IMR-90 (cell line): ENCODE measurements around the gene FGB. TPM values are rescaled to one million over a fixed set of nuclear protein-coding genes. Genes with fewer than 3 reads are reported as not detected.

Experiments
- ATAC-seq: fragments of 200-7000 bp; cut with Tn5 transposase; 2 replicates; pipeline ENCODE4 v1.9.1; 2020; ENCODE audit warnings: low read depth, mild to moderate bottlenecking, moderate library complexity
- BruUV-seq: library from RNA; stranded (reverse); fragments of 400-500 nt; replicated peaks from 2 replicates; lab custom pipeline; 2021; lab: Mats Ljungman, UMichigan
- CTCF ChIA-PET: fragments of 300-600 bp; formaldehyde crosslinking; extraction: SDS; loops from one replicate; lab custom pipeline; 2021; ENCODE audit warnings: antibody characterized with exemption; lab: Yijun Ruan, JAX
- POLR2A ChIA-PET: fragments of 300-600 bp; sonication (Branson Sonifier 250); formaldehyde crosslinking; loops from one replicate; lab custom pipeline; 2022; ENCODE audit warnings: antibody characterized with exemption; ENCODE audit not compliant: unreplicated experiment; lab: Charles Lee
- DNase-seq: peaks from one replicate; pipeline ENCODE4 v3.0.0; 2013
- H2AFZ ChIP-seq: replicated peaks from 2 replicates; pipeline ENCODE3; 2013; ENCODE audit warnings: low read length, mild to moderate bottlenecking; ENCODE audit not compliant: poor library complexity
- H2AK5ac ChIP-seq: 2 replicates; pipeline ENCODE4 v1.6.1; 2013; ENCODE audit warnings: low read depth, low read length, inconsistent platforms
- H2AK9ac ChIP-seq: replicated peaks from 2 replicates; pipeline ENCODE3; 2013; ENCODE audit warnings: mild to moderate bottlenecking, low read depth, low read length, moderate library complexity; ENCODE audit not compliant: poor library complexity
- H2BK120ac ChIP-seq: 2 replicates; pipeline ENCODE4 v1.6.1; 2013; ENCODE audit warnings: low read depth, low read length, inconsistent platforms
- H2BK15ac ChIP-seq: 3 replicates; pipeline ENCODE4 v1.6.1; 2013; ENCODE audit warnings: low read depth, low read length, inconsistent platforms
- H2BK20ac ChIP-seq: 2 replicates; pipeline ENCODE4 v1.6.1; 2013; ENCODE audit warnings: low read depth, mild to moderate bottlenecking, inconsistent platforms, low read length, moderate library complexity
- H2BK5ac ChIP-seq: 2 replicates; pipeline ENCODE4 v1.6.1; 2013; ENCODE audit warnings: mild to moderate bottlenecking, low read depth, low read length, inconsistent platforms; ENCODE audit not compliant: poor library complexity, severe bottlenecking
- H3K14ac ChIP-seq: replicated peaks from 2 replicates; pipeline ENCODE4 v1.6.1; 2013; ENCODE audit warnings: low read depth, low read length, inconsistent platforms
- H3K18ac ChIP-seq: 2 replicates; pipeline ENCODE4 v1.6.1; 2013; ENCODE audit warnings: low read depth, low read length, control low read depth
- H3K23ac ChIP-seq: 2 replicates; pipeline ENCODE4 v1.6.1; 2013; ENCODE audit warnings: low read depth, low read length, inconsistent platforms
- H3K27ac ChIP-seq: 2 replicates; pipeline ENCODE4 v1.5.1; 2013; ENCODE audit warnings: mild to moderate bottlenecking, control low read depth, low read length; ENCODE audit not compliant: insufficient read depth
- H3K27me3 ChIP-seq: 2 replicates; pipeline ENCODE4 v1.6.1; 2013; ENCODE audit warnings: low read length; ENCODE audit not compliant: control insufficient read depth, insufficient read depth
- H3K36me3 ChIP-seq: 2 replicates; pipeline ENCODE4 v1.6.1; 2013; ENCODE audit warnings: low read length, mixed read lengths; ENCODE audit not compliant: control insufficient read depth, insufficient read depth
- H3K4ac ChIP-seq: 2 replicates; pipeline ENCODE4 v1.6.1; 2013; ENCODE audit warnings: low read depth, low read length, inconsistent platforms
- H3K4me1 ChIP-seq: 2 replicates; pipeline ENCODE4 v1.6.1; 2013; ENCODE audit warnings: low read length, mixed read lengths; ENCODE audit not compliant: control insufficient read depth, insufficient read depth
- H3K4me2 ChIP-seq: 2 replicates; pipeline ENCODE4 v1.6.1; 2013; ENCODE audit warnings: low read depth, mild to moderate bottlenecking, control low read depth, low read length, moderate library complexity
- H3K4me3 ChIP-seq: 2 replicates; pipeline ENCODE4 v1.5.1; 2013; ENCODE audit warnings: low read depth, mild to moderate bottlenecking, control low read depth, low read length, moderate library complexity; ENCODE audit not compliant: insufficient read depth
- H3K56ac ChIP-seq: 2 replicates; pipeline ENCODE4 v1.6.1; 2013; ENCODE audit warnings: low read length, inconsistent platforms; ENCODE audit not compliant: insufficient read depth; ENCODE audit errors: extremely low read depth
- H3K79me1 ChIP-seq, 2 experiments: 2 replicates each; pipeline ENCODE4 v1.6.1; 2013; ENCODE audit warnings: low read length in 2 of 2, inconsistent platforms in 1 of 2, low read depth in 1 of 2
- H3K9ac ChIP-seq: 2 replicates; pipeline ENCODE4 v1.6.1; 2013; ENCODE audit warnings: low read depth, low read length, control low read depth
- H3K9me1 ChIP-seq: 2 replicates; pipeline ENCODE4 v1.6.1; 2013; ENCODE audit warnings: low read length, inconsistent platforms; ENCODE audit not compliant: insufficient read depth
- H3K9me3 ChIP-seq: 2 replicates; pipeline ENCODE4 v1.6.1; 2013; ENCODE audit warnings: low read length; ENCODE audit not compliant: control insufficient read depth, insufficient read depth
- H4K20me1 ChIP-seq: 2 replicates; pipeline ENCODE4 v1.6.1; 2013; ENCODE audit warnings: low read length, inconsistent platforms; ENCODE audit not compliant: insufficient read depth
- H4K5ac ChIP-seq: 2 replicates; pipeline ENCODE4 v1.6.1; 2013; ENCODE audit warnings: mild to moderate bottlenecking, low read depth, low read length, control low read depth
- H4K8ac ChIP-seq, 2 experiments: 2 replicates each; pipeline ENCODE4 v1.6.1; 2013; ENCODE audit warnings: low read depth in 2 of 2, low read length in 2 of 2, control low read depth in 1 of 2, inconsistent platforms in 1 of 2
- H4K91ac ChIP-seq: 2 replicates; pipeline ENCODE4 v1.6.1; 2013; ENCODE audit warnings: low read depth, low read length, inconsistent platforms; ENCODE audit not compliant: insufficient read depth
- CHD1 ChIP-seq: IDR thresholded peaks from 2 replicates; pipeline ENCODE4 v1.6.1; 2012; ENCODE audit warnings: low read depth, low read length, improper control_type of control experiment
- MAZ ChIP-seq: IDR thresholded peaks from 2 replicates; pipeline ENCODE4 v1.6.1; 2012; ENCODE audit warnings: low read depth, mild to moderate bottlenecking, low read length, improper control_type of control experiment, moderate library complexity, borderline replicate concordance
- RFX5 ChIP-seq: IDR thresholded peaks from 2 replicates; pipeline ENCODE4 v1.8.0; 2012; ENCODE audit warnings: low read depth, mild to moderate bottlenecking, low read length, moderate library complexity
- WGBS, 2 experiments: methylation state at CpG; one replicate each; pipeline versions ENCODE4 v1.1.5 to v1.1.7; 2013; ENCODE audit warnings: missing lambda C conversion rate in 2 of 2; ENCODE audit not compliant: insufficient read length in 1 of 2; ENCODE audit errors: extremely low coverage in 2 of 2; 5-methylcytosine and 5-hydroxymethylcytosine counted together
- dilution Hi-C: fragments of 300-500 bp; cut with HindIII; formaldehyde crosslinking; loops from one replicate; pipeline ENCODE4 v1.14.3; 2018; ENCODE audit warnings: low sequenced_read_pairs; ENCODE audit not compliant: unreplicated experiment
- in situ Hi-C: fragments of 300-500 bp; cut with MboI; formaldehyde crosslinking; loops from 3 replicates; pipeline ENCODE4 v1.14.3; 2019; ENCODE audit warnings: low sequenced_read_pairs, inconsistent platforms, mixed read lengths
- intact Hi-C: fragments of 100-400 bp; cut with micrococcal nuclease; formaldehyde crosslinking; loops from 2 replicates; pipeline ENCODE4 v1.10.0; 2022
- polyA plus RNA-seq, 3 experiments: library from polyadenylated mRNA; depleted of rRNA; stranded (reverse); fragments of >200 nt; gene quantifications; 2 replicates each; pipeline ENCODE4 v1.2.3, GENCODE V29; 2012; ENCODE audit warnings: low replicate concordance in 1 of 3
- total RNA-seq: library from RNA; depleted of rRNA; stranded (reverse); fragments of >200 nt; gene quantifications from 2 replicates; pipeline ENCODE4 v1.2.3, GENCODE V29; 2012
- TF ChIP-seq, protein P1 (sequence below): fragments of 150-350 bp; IDR thresholded peaks from 2 replicates; pipeline ENCODE4 v1.6.1; 2017; ENCODE audit warnings: mild to moderate bottlenecking, antibody characterized with exemption, low read length, low read depth

Gene FGB
- total and polyA plus RNA-seq, 2 of the 4 experiments (the other 2 are of a cell fraction), result not detected

DNA sequence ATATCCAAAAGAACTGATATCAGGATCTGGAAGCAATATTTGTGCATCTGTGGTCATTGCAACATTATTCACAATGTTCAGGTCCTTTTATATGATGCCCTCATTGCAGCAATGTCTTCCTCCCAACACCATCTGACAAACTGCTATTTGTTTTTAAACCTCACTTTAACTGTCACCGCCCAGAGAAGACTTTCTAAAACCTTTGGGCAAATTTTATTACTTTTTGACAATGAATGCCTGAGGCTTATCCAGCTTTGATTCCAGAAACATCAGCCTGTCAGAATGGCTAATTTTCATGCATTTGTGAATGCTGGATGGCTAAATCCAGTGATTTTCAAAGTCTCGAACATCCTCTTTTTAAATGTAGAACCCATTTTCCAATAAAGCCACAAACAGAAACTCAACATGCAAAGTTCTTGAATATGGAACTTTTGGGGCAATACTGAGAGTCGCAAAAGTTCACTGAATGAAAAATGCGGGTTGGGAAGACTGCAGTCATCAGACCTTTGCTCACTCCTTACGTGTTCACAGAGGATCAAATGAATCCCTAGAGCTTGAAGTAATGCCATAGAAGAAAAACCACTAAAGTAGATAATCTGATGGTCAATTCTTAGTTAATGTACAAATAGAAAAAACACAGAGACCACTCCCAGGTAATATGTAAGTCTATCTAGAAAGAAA, 10.5 kb downstream of the FGB start:
- dilution Hi-C loops (no loop called here), in situ Hi-C loops (loop anchor here (25.0 kb wide), 1 partner anchor 789 kb away; no protein-coding TSS in a partner anchor), intact Hi-C loops (no loop called here)
- no peaks in the 10 kb centered on the region for H3K9me3 ChIP-seq
- H3K23ac ChIP-seq, result no peak overlapping the region
- H3K4ac ChIP-seq, result no peak overlapping the region
- CTCF ChIA-PET, result no interaction called here
- H2AFZ ChIP-seq, result no peak overlapping the region
- H3K79me1 ChIP-seq, result no peaks in the 10 kb centered on the region
- no peak for DNase-seq
- no peaks in the 10 kb centered on the region for H3K36me3 ChIP-seq
- no peaks in the 10 kb centered on the region for H4K20me1 ChIP-seq
- H4K5ac ChIP-seq, result no peak overlapping the region
- no peak overlapping the region for H3K18ac ChIP-seq
- no CpG with 5 or more reads among the region's 5 CpGs for WGBS, 2 experiments
- no peak overlapping the region for H3K56ac ChIP-seq
- TF ChIP-seq CHD1, result no peak
- TF ChIP-seq, protein P1, sequence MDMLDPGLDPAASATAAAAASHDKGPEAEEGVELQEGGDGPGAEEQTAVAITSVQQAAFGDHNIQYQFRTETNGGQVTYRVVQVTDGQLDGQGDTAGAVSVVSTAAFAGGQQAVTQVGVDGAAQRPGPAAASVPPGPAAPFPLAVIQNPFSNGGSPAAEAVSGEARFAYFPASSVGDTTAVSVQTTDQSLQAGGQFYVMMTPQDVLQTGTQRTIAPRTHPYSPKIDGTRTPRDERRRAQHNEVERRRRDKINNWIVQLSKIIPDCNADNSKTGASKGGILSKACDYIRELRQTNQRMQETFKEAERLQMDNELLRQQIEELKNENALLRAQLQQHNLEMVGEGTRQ, result no peak
- TF ChIP-seq RFX5, result no peak
- no peak for TF ChIP-seq MAZ
- H2BK15ac ChIP-seq, result no peak overlapping the region
- H3K27me3 ChIP-seq, result no peaks in the 10 kb centered on the region; the same call in 1 of the 2 replicates
- H4K91ac ChIP-seq, result no peak overlapping the region
- no peak overlapping the region for H2BK20ac ChIP-seq
- H3K9me1 ChIP-seq, result no peaks in the 10 kb centered on the region
- no peak overlapping the region for H3K14ac ChIP-seq
- no peak overlapping the region for H3K9ac ChIP-seq
- H3K4me3 ChIP-seq, result no peak overlapping the region
- no peak overlapping the region for H4K8ac ChIP-seq
- no TSS peak for BruUV-seq
- H3K27ac ChIP-seq, result no peak overlapping the region
- H2AK5ac ChIP-seq, result no peak overlapping the region
- no peak overlapping the region for H2BK5ac ChIP-seq
- H2AK9ac ChIP-seq, result no peak overlapping the region
- no peak for ATAC-seq
- no peak overlapping the region for H3K4me2 ChIP-seq
- H3K4me1 ChIP-seq, result no peaks in the 10 kb centered on the region
- H2BK120ac ChIP-seq, result no peak overlapping the region
- POLR2A ChIA-PET, result no interaction called here
